Brain microvascular endothelial cell (primary cell): ENCODE results near the gene FAM117A.

Experiments used
- DNase-seq: peaks from one replicate; pipeline ENCODE4 v3.0.0-alpha.2; 2020
- H3K27ac ChIP-seq: fragments of 250-450 bp; sonication (Bioruptor Pico); 2 replicates; pipeline ENCODE4 v1.5.1; 2020; ENCODE audit warnings: mild to moderate bottlenecking, moderate library complexity
- H3K27me3 ChIP-seq: fragments of 250-450 bp; sonication (Bioruptor Pico); replicated peaks from 2 replicates; pipeline ENCODE4 v1.5.1; 2020; ENCODE audit warnings: mild to moderate bottlenecking
- H3K36me3 ChIP-seq: fragments of 250-450 bp; sonication (Bioruptor Pico); replicated peaks from 2 replicates; pipeline ENCODE4 v1.5.1; 2020; ENCODE audit warnings: mild to moderate bottlenecking
- H3K4me3 ChIP-seq: 2 replicates; pipeline ENCODE4 v1.5.1; 2011; ENCODE audit warnings: low read depth, mild to moderate bottlenecking, control low read depth, low read length, moderate library complexity
- in situ Hi-C: cut with HindIII; loops from 2 replicates; pipeline ENCODE4 v1.10.0; 2017; ENCODE audit warnings: low sequenced_read_pairs, low pct_ligation_motif_present
- TF ChIP-seq, protein P1 (sequence below): IDR thresholded peaks from 2 replicates; pipeline ENCODE4 v1.5.1; 2011; ENCODE audit warnings: low read depth, mild to moderate bottlenecking, moderate library complexity, low read length, control low read depth, inconsistent platforms; ENCODE audit errors: missing control alignments

FAM117A gene

DNA sequence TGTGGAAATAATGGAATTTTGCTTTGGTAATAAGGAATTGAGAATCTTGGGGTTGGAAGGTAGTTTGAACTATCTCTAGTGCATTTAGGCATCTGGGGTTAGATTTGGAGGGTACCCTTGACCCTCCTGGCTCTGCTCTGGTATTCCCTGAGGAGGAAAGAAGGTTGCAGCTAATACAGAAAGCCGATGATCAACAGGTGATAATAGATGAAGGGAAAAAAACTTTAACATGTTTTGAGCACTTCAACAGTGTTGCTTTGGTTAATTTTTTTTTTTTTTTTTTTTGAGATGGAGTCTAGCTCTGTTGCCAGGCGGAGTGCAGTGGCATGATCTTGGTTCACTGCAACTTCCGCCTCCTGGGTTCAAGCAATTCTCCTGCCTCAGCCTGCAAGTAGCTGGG is 29.4 kb upstream of the FAM117A start:
- TF ChIP-seq, protein P1, sequence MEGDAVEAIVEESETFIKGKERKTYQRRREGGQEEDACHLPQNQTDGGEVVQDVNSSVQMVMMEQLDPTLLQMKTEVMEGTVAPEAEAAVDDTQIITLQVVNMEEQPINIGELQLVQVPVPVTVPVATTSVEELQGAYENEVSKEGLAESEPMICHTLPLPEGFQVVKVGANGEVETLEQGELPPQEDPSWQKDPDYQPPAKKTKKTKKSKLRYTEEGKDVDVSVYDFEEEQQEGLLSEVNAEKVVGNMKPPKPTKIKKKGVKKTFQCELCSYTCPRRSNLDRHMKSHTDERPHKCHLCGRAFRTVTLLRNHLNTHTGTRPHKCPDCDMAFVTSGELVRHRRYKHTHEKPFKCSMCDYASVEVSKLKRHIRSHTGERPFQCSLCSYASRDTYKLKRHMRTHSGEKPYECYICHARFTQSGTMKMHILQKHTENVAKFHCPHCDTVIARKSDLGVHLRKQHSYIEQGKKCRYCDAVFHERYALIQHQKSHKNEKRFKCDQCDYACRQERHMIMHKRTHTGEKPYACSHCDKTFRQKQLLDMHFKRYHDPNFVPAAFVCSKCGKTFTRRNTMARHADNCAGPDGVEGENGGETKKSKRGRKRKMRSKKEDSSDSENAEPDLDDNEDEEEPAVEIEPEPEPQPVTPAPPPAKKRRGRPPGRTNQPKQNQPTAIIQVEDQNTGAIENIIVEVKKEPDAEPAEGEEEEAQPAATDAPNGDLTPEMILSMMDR, result no peak
- DNase-seq, result no peak
- in situ Hi-C loops, result no loop called here
- H3K27ac ChIP-seq, result no peak overlapping the region
- no peak overlapping the region for H3K4me3 ChIP-seq
- peaks cover 25% of the 10 kb centered on the region for H3K36me3 ChIP-seq
- no peaks in the 10 kb centered on the region for H3K27me3 ChIP-seq

DNA sequence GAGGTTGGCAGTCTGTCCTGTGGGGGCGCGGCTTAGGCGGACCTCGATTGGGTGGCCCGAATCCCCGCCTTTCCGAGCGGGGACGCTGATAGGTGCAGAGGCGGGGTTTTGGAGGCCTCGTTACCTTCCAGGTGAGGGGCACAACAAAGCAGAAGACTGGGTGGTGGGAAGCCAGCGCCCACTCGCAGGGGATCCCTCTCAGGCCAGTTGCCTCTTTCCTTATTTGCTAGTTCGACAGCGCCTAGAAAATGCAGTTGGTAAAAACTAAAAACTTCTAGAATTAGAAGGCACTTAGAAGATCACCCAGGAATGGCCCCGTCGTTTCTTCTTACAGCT is 25.3 kb upstream of the FAM117A start:
- no peaks in the 10 kb centered on the region for H3K27me3 ChIP-seq
- H3K36me3 ChIP-seq, result peaks cover 16% of the 10 kb centered on the region
- peak overlapping the region; percentile 100 for H3K4me3 ChIP-seq
- TF ChIP-seq, protein P1, result no peak
- in situ Hi-C loops, result no loop called here
- DNase-seq, result no peak
- H3K27ac ChIP-seq, result no peak overlapping the region

DNA sequence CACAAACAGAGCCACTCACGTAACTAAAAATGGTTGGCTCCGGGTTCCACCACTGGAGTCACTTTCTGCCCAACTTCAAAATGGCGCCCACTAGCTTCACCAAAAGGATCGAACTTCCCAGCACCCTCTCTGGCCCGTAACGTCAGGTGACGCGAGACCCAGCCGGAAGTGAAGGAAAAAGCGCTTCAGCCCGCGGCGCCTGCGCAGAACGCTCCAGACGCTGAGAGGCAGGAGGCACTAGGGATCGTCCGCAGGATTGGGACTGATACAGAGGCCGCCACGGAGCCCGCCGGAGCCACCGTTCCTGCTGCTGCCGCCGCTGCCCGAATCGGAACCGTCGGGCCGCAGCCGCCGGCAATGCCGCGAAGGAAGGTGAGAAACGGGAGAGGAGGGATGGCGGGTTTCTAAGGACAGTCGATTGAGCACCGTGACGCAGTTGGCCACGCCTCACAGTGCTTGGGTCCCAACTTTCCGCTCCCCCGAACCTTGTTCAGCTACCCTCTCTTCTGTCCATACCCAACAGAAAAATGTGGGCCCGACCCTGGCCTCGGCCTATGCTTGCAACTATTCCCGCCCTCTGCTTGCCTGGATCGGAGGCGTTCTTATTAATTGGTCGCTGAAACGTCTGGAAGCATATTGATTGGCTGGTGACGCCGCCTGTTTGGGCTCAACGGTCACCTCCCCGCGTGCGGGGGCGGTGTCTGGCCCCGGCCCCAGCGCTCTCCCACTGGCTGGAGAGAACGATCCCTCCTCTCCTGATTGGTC is 24.7 kb upstream of the FAM117A start, which contains the start of gene KAT7:
TSS of gene KAT7 (plus strand) at position 204 of the 765 bp plus-strand sequence. CDS start at position 358, 154 bp downstream.
- Histone ChIP-seq H3K4me3 (peak within 1 kb of the TSS; percentile 100), H3K27ac (peak within 1 kb of the TSS; percentile 96), H3K27me3 (no peaks in the 10 kb centered on the region), H3K36me3 (peaks cover 15% of the 10 kb centered on the region)
- in situ Hi-C loops, result no loop called here
- peak; percentile 99 for DNase-seq
- TF ChIP-seq, protein P1, result no peak

DNA sequence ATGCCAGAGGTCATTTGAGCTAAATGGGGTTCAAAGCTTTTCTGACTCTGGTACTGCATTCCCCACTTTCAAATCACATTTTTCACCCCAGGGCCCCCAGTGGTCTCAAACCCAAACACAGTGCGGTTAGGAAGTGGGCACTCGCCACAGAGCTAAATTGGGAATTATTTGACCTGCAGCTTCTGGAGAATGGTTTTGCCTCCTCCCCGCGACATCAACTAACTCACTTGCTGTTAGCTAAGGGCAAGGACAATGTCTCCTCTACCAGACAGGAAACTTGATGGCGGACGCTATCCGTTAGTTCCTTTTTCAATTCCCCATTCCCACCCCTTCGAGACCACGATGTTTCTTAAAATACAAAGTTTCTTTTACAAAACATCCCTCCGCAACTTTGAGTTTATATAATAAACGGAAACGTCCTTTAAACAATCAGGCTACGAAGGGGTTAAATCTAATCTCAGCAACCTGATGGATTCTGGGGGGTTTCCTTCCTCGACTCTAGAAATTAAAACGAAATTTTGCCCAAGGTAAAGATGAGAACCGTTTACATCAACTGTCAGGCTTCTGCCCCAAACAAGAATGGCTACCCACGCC is 24.1 kb upstream of the FAM117A start:
- Histone ChIP-seq H3K27me3 (no peaks in the 10 kb centered on the region), H3K4me3 (peak overlapping the region; percentile 100), H3K27ac (peak overlapping the region; percentile 96), H3K36me3 (peaks cover 13% of the 10 kb centered on the region)
- no peak for DNase-seq
- TF ChIP-seq, protein P1, result no peak
- in situ Hi-C loops, result no loop called here

DNA sequence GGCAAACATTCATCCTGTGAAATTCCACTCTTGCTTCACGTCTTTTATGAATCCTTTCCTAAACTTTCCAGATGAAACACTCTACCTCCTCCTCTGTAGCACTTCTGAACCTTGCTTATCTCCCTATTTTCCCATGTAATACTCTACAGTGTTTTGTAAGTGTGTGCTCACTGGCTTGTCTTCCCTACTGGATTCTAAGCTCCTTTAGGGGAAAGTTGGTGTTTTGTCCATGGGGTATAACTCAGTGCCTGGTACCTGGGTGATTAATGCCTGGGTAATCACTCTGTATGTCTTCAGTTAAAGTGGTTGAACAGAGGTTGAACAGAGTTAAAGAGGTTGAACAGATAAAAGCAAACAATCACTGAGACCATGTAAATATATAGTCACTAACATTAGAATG is 20.7 kb upstream of the FAM117A start:
- in situ Hi-C loops, result no loop called here
- no peak for DNase-seq
- peaks cover 2% of the 10 kb centered on the region for H3K36me3 ChIP-seq
- TF ChIP-seq, protein P1, result no peak
- no peak overlapping the region for H3K4me3 ChIP-seq
- no peaks in the 10 kb centered on the region for H3K27me3 ChIP-seq
- no peak overlapping the region for H3K27ac ChIP-seq
